IMR-90 (cell line): ENCODE data around the gene PHF21A. TPM values are rescaled to one million over a fixed set of nuclear protein-coding genes. Genes with fewer than 3 reads are reported as not detected.
A peak's percentile ranks its signal among the peaks of the same experiment; 100 is the strongest.

ENCODE experiments used
- ATAC-seq: fragments of 200-7000 bp; cut with Tn5 transposase; 2 replicates; pipeline ENCODE4 v1.9.1; 2020; ENCODE audit warnings: low read depth, mild to moderate bottlenecking, moderate library complexity
- BruUV-seq: library from RNA; stranded (reverse); fragments of 400-500 nt; replicated peaks from 2 replicates; lab custom pipeline; 2021; lab: Mats Ljungman, UMichigan
- CTCF ChIA-PET: fragments of 300-600 bp; formaldehyde crosslinking; extraction: SDS; loops from one replicate; lab custom pipeline; 2021; ENCODE audit warnings: antibody characterized with exemption; lab: Yijun Ruan, JAX
- POLR2A ChIA-PET: fragments of 300-600 bp; sonication (Branson Sonifier 250); formaldehyde crosslinking; loops from one replicate; lab custom pipeline; 2022; ENCODE audit warnings: antibody characterized with exemption; ENCODE audit not compliant: unreplicated experiment; lab: Charles Lee
- DNase-seq: peaks from one replicate; pipeline ENCODE4 v3.0.0; 2013
- H2AFZ ChIP-seq: replicated peaks from 2 replicates; pipeline ENCODE3; 2013; ENCODE audit warnings: low read length, mild to moderate bottlenecking; ENCODE audit not compliant: poor library complexity
- H2AK5ac ChIP-seq: 2 replicates; pipeline ENCODE4 v1.6.1; 2013; ENCODE audit warnings: low read depth, low read length, inconsistent platforms
- H2AK9ac ChIP-seq: replicated peaks from 2 replicates; pipeline ENCODE3; 2013; ENCODE audit warnings: mild to moderate bottlenecking, low read depth, low read length, moderate library complexity; ENCODE audit not compliant: poor library complexity
- H2BK120ac ChIP-seq: 2 replicates; pipeline ENCODE4 v1.6.1; 2013; ENCODE audit warnings: low read depth, low read length, inconsistent platforms
- H2BK15ac ChIP-seq: 3 replicates; pipeline ENCODE4 v1.6.1; 2013; ENCODE audit warnings: low read depth, low read length, inconsistent platforms
- H2BK20ac ChIP-seq: 2 replicates; pipeline ENCODE4 v1.6.1; 2013; ENCODE audit warnings: low read depth, mild to moderate bottlenecking, inconsistent platforms, low read length, moderate library complexity
- H2BK5ac ChIP-seq: 2 replicates; pipeline ENCODE4 v1.6.1; 2013; ENCODE audit warnings: mild to moderate bottlenecking, low read depth, low read length, inconsistent platforms; ENCODE audit not compliant: poor library complexity, severe bottlenecking
- H3K14ac ChIP-seq: replicated peaks from 2 replicates; pipeline ENCODE4 v1.6.1; 2013; ENCODE audit warnings: low read depth, low read length, inconsistent platforms
- H3K18ac ChIP-seq: 2 replicates; pipeline ENCODE4 v1.6.1; 2013; ENCODE audit warnings: low read depth, low read length, control low read depth
- H3K23ac ChIP-seq: 2 replicates; pipeline ENCODE4 v1.6.1; 2013; ENCODE audit warnings: low read depth, low read length, inconsistent platforms
- H3K27ac ChIP-seq: 2 replicates; pipeline ENCODE4 v1.5.1; 2013; ENCODE audit warnings: mild to moderate bottlenecking, control low read depth, low read length; ENCODE audit not compliant: insufficient read depth
- H3K27me3 ChIP-seq: 2 replicates; pipeline ENCODE4 v1.6.1; 2013; ENCODE audit warnings: low read length; ENCODE audit not compliant: control insufficient read depth, insufficient read depth
- H3K36me3 ChIP-seq: 2 replicates; pipeline ENCODE4 v1.6.1; 2013; ENCODE audit warnings: low read length, mixed read lengths; ENCODE audit not compliant: control insufficient read depth, insufficient read depth
- H3K4ac ChIP-seq: 2 replicates; pipeline ENCODE4 v1.6.1; 2013; ENCODE audit warnings: low read depth, low read length, inconsistent platforms
- H3K4me1 ChIP-seq: 2 replicates; pipeline ENCODE4 v1.6.1; 2013; ENCODE audit warnings: low read length, mixed read lengths; ENCODE audit not compliant: control insufficient read depth, insufficient read depth
- H3K4me2 ChIP-seq: 2 replicates; pipeline ENCODE4 v1.6.1; 2013; ENCODE audit warnings: low read depth, mild to moderate bottlenecking, control low read depth, low read length, moderate library complexity
- H3K4me3 ChIP-seq: 2 replicates; pipeline ENCODE4 v1.5.1; 2013; ENCODE audit warnings: low read depth, mild to moderate bottlenecking, control low read depth, low read length, moderate library complexity; ENCODE audit not compliant: insufficient read depth
- H3K56ac ChIP-seq: 2 replicates; pipeline ENCODE4 v1.6.1; 2013; ENCODE audit warnings: low read length, inconsistent platforms; ENCODE audit not compliant: insufficient read depth; ENCODE audit errors: extremely low read depth
- H3K79me1 ChIP-seq, 2 experiments: 2 replicates each; pipeline ENCODE4 v1.6.1; 2013; ENCODE audit warnings: low read length in 2 of 2, inconsistent platforms in 1 of 2, low read depth in 1 of 2
- H3K9ac ChIP-seq: 2 replicates; pipeline ENCODE4 v1.6.1; 2013; ENCODE audit warnings: low read depth, low read length, control low read depth
- H3K9me1 ChIP-seq: 2 replicates; pipeline ENCODE4 v1.6.1; 2013; ENCODE audit warnings: low read length, inconsistent platforms; ENCODE audit not compliant: insufficient read depth
- H3K9me3 ChIP-seq: 2 replicates; pipeline ENCODE4 v1.6.1; 2013; ENCODE audit warnings: low read length; ENCODE audit not compliant: control insufficient read depth, insufficient read depth
- H4K20me1 ChIP-seq: 2 replicates; pipeline ENCODE4 v1.6.1; 2013; ENCODE audit warnings: low read length, inconsistent platforms; ENCODE audit not compliant: insufficient read depth
- H4K5ac ChIP-seq: 2 replicates; pipeline ENCODE4 v1.6.1; 2013; ENCODE audit warnings: mild to moderate bottlenecking, low read depth, low read length, control low read depth
- H4K8ac ChIP-seq, 2 experiments: 2 replicates each; pipeline ENCODE4 v1.6.1; 2013; ENCODE audit warnings: low read depth in 2 of 2, low read length in 2 of 2, control low read depth in 1 of 2, inconsistent platforms in 1 of 2
- H4K91ac ChIP-seq: 2 replicates; pipeline ENCODE4 v1.6.1; 2013; ENCODE audit warnings: low read depth, low read length, inconsistent platforms; ENCODE audit not compliant: insufficient read depth
- BHLHE40 ChIP-seq: fragments of 150-350 bp; IDR thresholded peaks from 2 replicates; pipeline ENCODE4 v1.6.1; 2016; ENCODE audit warnings: mild to moderate bottlenecking, low read depth, low read length
- CEBPB ChIP-seq: IDR thresholded peaks from 2 replicates; pipeline ENCODE4 v1.6.1; 2012; ENCODE audit warnings: low read depth, low read length, improper control_type of control experiment
- CHD1 ChIP-seq: IDR thresholded peaks from 2 replicates; pipeline ENCODE4 v1.6.1; 2012; ENCODE audit warnings: low read depth, low read length, improper control_type of control experiment
- FOS ChIP-seq: fragments of 150-350 bp; IDR thresholded peaks from 2 replicates; pipeline ENCODE4 v1.6.1; 2016; ENCODE audit warnings: low read depth, low read length
- MAFK ChIP-seq: IDR thresholded peaks from 2 replicates; pipeline ENCODE4 v1.6.1; 2012; ENCODE audit warnings: low read depth, low read length, improper control_type of control experiment
- MAZ ChIP-seq: IDR thresholded peaks from 2 replicates; pipeline ENCODE4 v1.6.1; 2012; ENCODE audit warnings: low read depth, mild to moderate bottlenecking, low read length, improper control_type of control experiment, moderate library complexity, borderline replicate concordance
- MXI1 ChIP-seq: IDR thresholded peaks from 2 replicates; pipeline ENCODE4 v1.6.1; 2012; ENCODE audit warnings: low read depth, mild to moderate bottlenecking, low read length, moderate library complexity, borderline replicate concordance
- NFE2L2 ChIP-seq: fragments of 150-350 bp; IDR thresholded peaks from 2 replicates; pipeline ENCODE4 v1.6.1; 2016; ENCODE audit warnings: low read depth, mild to moderate bottlenecking, low read length
- POLR2A ChIP-seq: IDR thresholded peaks from 2 replicates; pipeline ENCODE4 v1.6.1; 2012; ENCODE audit warnings: mild to moderate bottlenecking, low read depth, low read length
- RAD21 ChIP-seq: IDR thresholded peaks from 2 replicates; pipeline ENCODE4 v1.6.1; 2012; ENCODE audit warnings: low read length, improper control_type of control experiment
- RCOR1 ChIP-seq: IDR thresholded peaks from 2 replicates; pipeline ENCODE4 v1.6.1; 2012; ENCODE audit warnings: mild to moderate bottlenecking, low read length, improper control_type of control experiment; ENCODE audit not compliant: insufficient replicate concordance
- RFX5 ChIP-seq: IDR thresholded peaks from 2 replicates; pipeline ENCODE4 v1.8.0; 2012; ENCODE audit warnings: low read depth, mild to moderate bottlenecking, low read length, moderate library complexity
- SMC3 ChIP-seq: fragments of 150-350 bp; IDR thresholded peaks from 2 replicates; pipeline ENCODE4 v1.6.1; 2016; ENCODE audit warnings: low read depth, mild to moderate bottlenecking, antibody characterized with exemption, low read length, moderate library complexity
- USF2 ChIP-seq: fragments of 150-350 bp; IDR thresholded peaks from 2 replicates; pipeline ENCODE4 v1.6.1; 2017; ENCODE audit warnings: mild to moderate bottlenecking, antibody characterized with exemption, low read length, low read depth
- WGBS, 2 experiments: methylation state at CpG; one replicate each; pipeline versions ENCODE4 v1.1.5 to v1.1.7; 2013; ENCODE audit warnings: missing lambda C conversion rate in 2 of 2; ENCODE audit not compliant: insufficient read length in 1 of 2; ENCODE audit errors: extremely low coverage in 2 of 2; 5-methylcytosine and 5-hydroxymethylcytosine counted together
- dilution Hi-C: fragments of 300-500 bp; cut with HindIII; formaldehyde crosslinking; loops from one replicate; pipeline ENCODE4 v1.14.3; 2018; ENCODE audit warnings: low sequenced_read_pairs; ENCODE audit not compliant: unreplicated experiment
- in situ Hi-C: fragments of 300-500 bp; cut with MboI; formaldehyde crosslinking; loops from 3 replicates; pipeline ENCODE4 v1.14.3; 2019; ENCODE audit warnings: low sequenced_read_pairs, inconsistent platforms, mixed read lengths
- intact Hi-C: fragments of 100-400 bp; cut with micrococcal nuclease; formaldehyde crosslinking; loops from 2 replicates; pipeline ENCODE4 v1.10.0; 2022
- polyA plus RNA-seq, 3 experiments: library from polyadenylated mRNA; depleted of rRNA; stranded (reverse); fragments of >200 nt; gene quantifications; 2 replicates each; pipeline ENCODE4 v1.2.3, GENCODE V29; 2012; ENCODE audit warnings: low replicate concordance in 1 of 3
- total RNA-seq: library from RNA; depleted of rRNA; stranded (reverse); fragments of >200 nt; gene quantifications from 2 replicates; pipeline ENCODE4 v1.2.3, GENCODE V29; 2012
- TF ChIP-seq, protein P1 (sequence below): fragments of 150-350 bp; IDR thresholded peaks from 2 replicates; pipeline ENCODE4 v1.6.1; 2016; ENCODE audit warnings: low read depth, mild to moderate bottlenecking, low read length, moderate library complexity, borderline replicate concordance
- TF ChIP-seq, protein P2 (sequence below): conservative IDR thresholded peaks from 2 replicates; pipeline ENCODE4 v1.5.1; 2012; ENCODE audit warnings: mild to moderate bottlenecking, low read depth, low read length, improper control_type of control experiment

Gene PHF21A
- total and polyA plus RNA-seq, 2 of the 4 experiments (the other 2 are of a cell fraction): 9.0 to 20.6 TPM

- no peaks in the 10 kb centered on the region for H3K27me3 ChIP-seq
- no peak overlapping the region for H3K56ac ChIP-seq
- H4K91ac ChIP-seq: no peak overlapping the region
- no peak overlapping the region for H2AK5ac ChIP-seq
- H3K14ac ChIP-seq: 0 out of 2 replicates have a peak overlapping the region, but pooled peaks have one; percentile 31
- DNase-seq: peak; percentile 31
- H3K36me3 ChIP-seq: no peaks in the 10 kb centered on the region; the same call in 1 of the 2 replicates
- H3K18ac ChIP-seq: no peak overlapping the region; the same call in 1 of the 2 replicates
- no peak overlapping the region for H3K23ac ChIP-seq
- peaks cover 6 to 29% of the 10 kb centered on the region in 2 experiments for H3K79me1 ChIP-seq
- in situ Hi-C loops (loop anchor here (10.0 kb wide), 1 partner anchor 129 kb away; no protein-coding TSS in a partner anchor), dilution Hi-C loops (no loop called here), intact Hi-C loops (loop anchor here (10.0 kb wide), 2 partner anchors 129 to 159 kb away; partner anchors contain the start of gene CRY2)
- H3K9me1 ChIP-seq: 0 out of 2 replicates have a peak, but pooled peaks cover 2% of the 10 kb centered on the region
- CTCF ChIA-PET: interaction anchor here (0.9 to 2.1 kb wide), 3 partner anchors 22 to 115 kb away, joined by 3 to 15 read pairs (median 3); no protein-coding TSS in a partner anchor
- no peaks in the 10 kb centered on the region for H3K9me3 ChIP-seq
- no peak overlapping the region for H3K4me2 ChIP-seq
- no peak overlapping the region for H2BK120ac ChIP-seq
- no CpG with 5 or more reads among the region's 2 CpGs for WGBS, 2 experiments
- H3K4me1 ChIP-seq: peaks cover 7% of the 10 kb centered on the region
- no peak overlapping the region for H2AFZ ChIP-seq
- no peak for TF ChIP-seq CEBPB
- no peak for TF ChIP-seq POLR2A
- no peak for TF ChIP-seq NFE2L2
- no peak for TF ChIP-seq RFX5
- TF ChIP-seq, protein P1, sequence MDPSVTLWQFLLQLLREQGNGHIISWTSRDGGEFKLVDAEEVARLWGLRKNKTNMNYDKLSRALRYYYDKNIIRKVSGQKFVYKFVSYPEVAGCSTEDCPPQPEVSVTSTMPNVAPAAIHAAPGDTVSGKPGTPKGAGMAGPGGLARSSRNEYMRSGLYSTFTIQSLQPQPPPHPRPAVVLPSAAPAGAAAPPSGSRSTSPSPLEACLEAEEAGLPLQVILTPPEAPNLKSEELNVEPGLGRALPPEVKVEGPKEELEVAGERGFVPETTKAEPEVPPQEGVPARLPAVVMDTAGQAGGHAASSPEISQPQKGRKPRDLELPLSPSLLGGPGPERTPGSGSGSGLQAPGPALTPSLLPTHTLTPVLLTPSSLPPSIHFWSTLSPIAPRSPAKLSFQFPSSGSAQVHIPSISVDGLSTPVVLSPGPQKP: no peak
- no peak for TF ChIP-seq RAD21
- TF ChIP-seq USF2: no peak
- no peak for TF ChIP-seq MXI1
- TF ChIP-seq MAZ: no peak
- TF ChIP-seq RCOR1: no peak
- TF ChIP-seq, protein P2, sequence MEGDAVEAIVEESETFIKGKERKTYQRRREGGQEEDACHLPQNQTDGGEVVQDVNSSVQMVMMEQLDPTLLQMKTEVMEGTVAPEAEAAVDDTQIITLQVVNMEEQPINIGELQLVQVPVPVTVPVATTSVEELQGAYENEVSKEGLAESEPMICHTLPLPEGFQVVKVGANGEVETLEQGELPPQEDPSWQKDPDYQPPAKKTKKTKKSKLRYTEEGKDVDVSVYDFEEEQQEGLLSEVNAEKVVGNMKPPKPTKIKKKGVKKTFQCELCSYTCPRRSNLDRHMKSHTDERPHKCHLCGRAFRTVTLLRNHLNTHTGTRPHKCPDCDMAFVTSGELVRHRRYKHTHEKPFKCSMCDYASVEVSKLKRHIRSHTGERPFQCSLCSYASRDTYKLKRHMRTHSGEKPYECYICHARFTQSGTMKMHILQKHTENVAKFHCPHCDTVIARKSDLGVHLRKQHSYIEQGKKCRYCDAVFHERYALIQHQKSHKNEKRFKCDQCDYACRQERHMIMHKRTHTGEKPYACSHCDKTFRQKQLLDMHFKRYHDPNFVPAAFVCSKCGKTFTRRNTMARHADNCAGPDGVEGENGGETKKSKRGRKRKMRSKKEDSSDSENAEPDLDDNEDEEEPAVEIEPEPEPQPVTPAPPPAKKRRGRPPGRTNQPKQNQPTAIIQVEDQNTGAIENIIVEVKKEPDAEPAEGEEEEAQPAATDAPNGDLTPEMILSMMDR: no peak
- TF ChIP-seq BHLHE40: no peak
- no peak for TF ChIP-seq SMC3
- TF ChIP-seq CHD1: no peak
- no peak for TF ChIP-seq MAFK
- no peak for TF ChIP-seq FOS
- H3K9ac ChIP-seq: no peak overlapping the region; the same call in 1 of the 2 replicates
- H2AK9ac ChIP-seq: no peak overlapping the region
- no TSS peak for BruUV-seq
- H2BK5ac ChIP-seq: no peak overlapping the region
- H3K4me3 ChIP-seq: no peak overlapping the region
- POLR2A ChIA-PET: no interaction called here
- 0 out of 2 replicates have a peak overlapping the region, but pooled peaks have one; percentile 34 for H2BK20ac ChIP-seq
- H2BK15ac ChIP-seq: no peak overlapping the region; the same call in 2 of the 3 replicates
- no peak overlapping the region for H3K27ac ChIP-seq
- H4K20me1 ChIP-seq: no peaks in the 10 kb centered on the region
- no peak for ATAC-seq
- peak overlapping the region in 1 of 2 experiments; percentile 54; a peak in 1 of 4 replicates for H4K8ac ChIP-seq
- H4K5ac ChIP-seq: peak overlapping the region; percentile 30; the same call in 1 of the 2 replicates
- no peak overlapping the region for H3K4ac ChIP-seq
These were observed 117.7 kb downstream of the PHF21A start for GRCh38 chr11:46003572-46003971.
